ENCODE measurements around the gene POLE3. TPM values are rescaled to one million over a fixed set of nuclear protein-coding genes. Genes with fewer than 3 reads are reported as not detected.
"Not testable (repeated sequence)": the region's sequence is repeated elsewhere in the genome, so short reads cannot be mapped to it uniquely, and the experiment has no call there.

The POLE3 gene
- total RNA-seq, 1 donor, result 30.8 TPM

GRCh38 chr9:113416149-113416721 lies 5.8 kb upstream of the POLE3 start:
- Histone ChIP-seq H3K4me2 (ENCODE audit: insufficient read depth, low read length) (no peak overlapping the region), H3K27me3 (ENCODE audit: insufficient read depth, low read length) (peaks cover 5% of the 10 kb centered on the region), H4K20me1 (ENCODE audit: insufficient read depth, low read length) (no peaks in the 10 kb centered on the region), H3K79me2 (ENCODE audit: insufficient read depth, low read length) (no peaks in the 10 kb centered on the region), H3K36me3 (ENCODE audit: insufficient read depth, low read length) (no peaks in the 10 kb centered on the region), H3K27ac (ENCODE audit: low read depth, low read length) (no peak overlapping the region), H2AFZ (ENCODE audit: low read length) (no peak overlapping the region), H3K9me3 (ENCODE audit: low read depth, low read length) (no peaks in the 10 kb centered on the region), H3K4me3 (ENCODE audit: insufficient read depth, low read length) (no peak overlapping the region), H3K4me1 (ENCODE audit: insufficient read depth, low read length) (no peaks in the 10 kb centered on the region)
- no peak for TF ChIP-seq CTCF (IDR thresholded peaks at IDR 0.05; ENCODE audit: extremely low read depth, low read depth, low read length)
- no peak for DNase-seq (ENCODE audit: insufficient read length, low spot score, missing footprints)

GRCh38 chr9:113409883-113410206 lies 630 bp downstream of the POLE3 start:
- Histone ChIP-seq H3K9me3 (ENCODE audit: low read depth, low read length) (no peaks in the 10 kb centered on the region), H3K79me2 (ENCODE audit: insufficient read depth, low read length) (peaks cover 19% of the 10 kb centered on the region), H3K27ac (ENCODE audit: low read depth, low read length) (peak overlapping the region; percentile 99), H3K36me3 (ENCODE audit: insufficient read depth, low read length) (peaks cover 13% of the 10 kb centered on the region), H3K27me3 (ENCODE audit: insufficient read depth, low read length) (no peaks in the 10 kb centered on the region), H3K4me1 (ENCODE audit: insufficient read depth, low read length) (peaks cover 7% of the 10 kb centered on the region), H2AFZ (ENCODE audit: low read length) (peak overlapping the region; percentile 96), H3K4me3 (ENCODE audit: insufficient read depth, low read length) (peak overlapping the region; percentile 99), H3K4me2 (ENCODE audit: insufficient read depth, low read length) (peak overlapping the region; percentile 99), H4K20me1 (ENCODE audit: insufficient read depth, low read length) (no peaks in the 10 kb centered on the region)
- TF ChIP-seq CTCF (IDR thresholded peaks at IDR 0.05; ENCODE audit: extremely low read depth, low read depth, low read length), result no peak
- DNase-seq (ENCODE audit: insufficient read length, low spot score, missing footprints), result no peak

GRCh38 chr9:113409481-113409880 lies 994 bp downstream of the POLE3 start:
- peaks cover 13% of the 10 kb centered on the region for H3K36me3 ChIP-seq (ENCODE audit: insufficient read depth, low read length)
- H2AFZ ChIP-seq (ENCODE audit: low read length), result peak overlapping the region; percentile 96
- H3K27me3 ChIP-seq (ENCODE audit: insufficient read depth, low read length), result no peaks in the 10 kb centered on the region
- peaks cover 19% of the 10 kb centered on the region for H3K79me2 ChIP-seq (ENCODE audit: insufficient read depth, low read length)
- H3K27ac ChIP-seq (ENCODE audit: low read depth, low read length), result peak overlapping the region; percentile 99
- no peak for DNase-seq (ENCODE audit: insufficient read length, low spot score, missing footprints)
- H3K9me3 ChIP-seq (ENCODE audit: low read depth, low read length), result no peaks in the 10 kb centered on the region
- H3K4me1 ChIP-seq (ENCODE audit: insufficient read depth, low read length), result peaks cover 7% of the 10 kb centered on the region
- peak overlapping the region; percentile 99 for H3K4me2 ChIP-seq (ENCODE audit: insufficient read depth, low read length)
- H4K20me1 ChIP-seq (ENCODE audit: insufficient read depth, low read length), result no peaks in the 10 kb centered on the region
- TF ChIP-seq CTCF (IDR thresholded peaks at IDR 0.05; ENCODE audit: extremely low read depth, low read depth, low read length), result no peak
- H3K4me3 ChIP-seq (ENCODE audit: insufficient read depth, low read length), result peak overlapping the region; percentile 99

GRCh38 chr9:113406873-113407511 lies 3.5 kb downstream of the POLE3 start:
- H3K9me3 ChIP-seq (ENCODE audit: low read depth, low read length); H3K4me3 ChIP-seq (ENCODE audit: insufficient read depth, low read length); H3K27me3 ChIP-seq (ENCODE audit: insufficient read depth, low read length); H3K4me2 ChIP-seq (ENCODE audit: insufficient read depth, low read length); H2AFZ ChIP-seq (ENCODE audit: low read length); H4K20me1 ChIP-seq (ENCODE audit: insufficient read depth, low read length); H3K27ac ChIP-seq (ENCODE audit: low read depth, low read length); H3K4me1 ChIP-seq (ENCODE audit: insufficient read depth, low read length): not testable (repeated sequence)
- Histone ChIP-seq H3K79me2 (ENCODE audit: insufficient read depth, low read length) (peaks cover 19% of the 10 kb centered on the region), H3K36me3 (ENCODE audit: insufficient read depth, low read length) (peaks cover 13% of the 10 kb centered on the region)
- peak; percentile 90 for DNase-seq (ENCODE audit: insufficient read length, low spot score, missing footprints)
- TF ChIP-seq CTCF (IDR thresholded peaks at IDR 0.05; ENCODE audit: extremely low read depth, low read depth, low read length), result peak; percentile 77

GRCh38 chr9:113406353-113406752 lies 4.1 kb downstream of the POLE3 start:
- DNase-seq (ENCODE audit: insufficient read length, low spot score, missing footprints); H3K4me3 ChIP-seq (ENCODE audit: insufficient read depth, low read length); H3K27ac ChIP-seq (ENCODE audit: low read depth, low read length); H3K9me3 ChIP-seq (ENCODE audit: low read depth, low read length); H4K20me1 ChIP-seq (ENCODE audit: insufficient read depth, low read length); H3K27me3 ChIP-seq (ENCODE audit: insufficient read depth, low read length); H3K4me1 ChIP-seq (ENCODE audit: insufficient read depth, low read length); H2AFZ ChIP-seq (ENCODE audit: low read length); H3K4me2 ChIP-seq (ENCODE audit: insufficient read depth, low read length): not testable (repeated sequence)
- H3K79me2 ChIP-seq (ENCODE audit: insufficient read depth, low read length), result peaks cover 19% of the 10 kb centered on the region
- H3K36me3 ChIP-seq (ENCODE audit: insufficient read depth, low read length), result peaks cover 13% of the 10 kb centered on the region
